ENCODE measurements around the gene FBLN2. TPM values are rescaled to one million over a fixed set of nuclear protein-coding genes. Genes with fewer than 3 reads are reported as not detected.

The FBLN2 gene
- total and polyA plus RNA-seq, 10 of the 15 experiments (the other 5 are each of a cell fraction or from before 2014, with no cell fraction given): 0.03 to 0.41 (median 0.12) TPM; not detected in 2

- no peak for TF ChIP-seq CTCF (IDR thresholded peaks at IDR 0.05 in 2 of 3, conservative IDR thresholded peaks at IDR 0.05 in 1 of 3; ENCODE audit: control insufficient read depth in 2 of 3, extremely low read depth in 1 of 3, insufficient read depth in 1 of 3, low read depth in 3 of 3, low read length in 3 of 3)
These were observed 12.5 kb upstream of the FBLN2 start (continued) for GRCh38 chr3:13536432-13536831.

GRCh38 chr3:13536832-13537231 lies 12.1 kb upstream of the FBLN2 start:
- no peaks in the 10 kb centered on the region for H3K36me3 ChIP-seq (ENCODE audit: control insufficient read depth in 2 of 2, insufficient read depth in 2 of 2, low read length in 1 of 2)
- WGBS (ENCODE audit: insufficient coverage, insufficient replicate concordance, low lambda C conversion rate, missing lambda C conversion rate): 27% methylated on average over 8 of the region's 8 CpGs
- no TSS peak for BruUV-seq (replicated peaks)
- TF ChIP-seq BRCA1 (IDR thresholded peaks at IDR 0.05; ENCODE audit: low read depth, low read length) (no peak), LARP7 (IDR thresholded peaks at IDR 0.05) (no peak), RAD21 (IDR thresholded peaks at IDR 0.05; ENCODE audit: insufficient read depth, low read depth, low read length) (no peak), ZZZ3 (IDR thresholded peaks at IDR 0.05; ENCODE audit: control insufficient read depth, insufficient read length, low read depth) (no peak), FOXM1 (IDR thresholded peaks at IDR 0.05; ENCODE audit: low read depth, low read length) (no peak)
- no peak overlapping the region for H3K27ac ChIP-seq (ENCODE audit: control insufficient read depth, insufficient read depth)
- H3K9ac ChIP-seq (ENCODE audit: control insufficient read depth, insufficient read depth, low read length): no peak overlapping the region
- no peak for DNase-seq (ENCODE audit: low read depth, low spot score)
- no peak overlapping the region for H3K4me3 ChIP-seq
- in situ Hi-C loops (cut with MboI): no loop called here
- ChIA-PET SMC1A (ENCODE audit: uncharacterized antibody, unreplicated experiment) (no interaction called here), CTCF (no interaction called here), POLR2A (no interaction called here), RAD21 (ENCODE audit: unreplicated experiment) (no interaction called here)
- no peaks in the 10 kb centered on the region; the same call in 2 of the 3 replicates for H3K9me3 ChIP-seq (replicated peaks; ENCODE audit: control insufficient read depth, insufficient read depth, low read length)
- intact Hi-C loops (cut with micrococcal nuclease; ENCODE audit: unreplicated experiment): no loop called here
- no peak overlapping the region for H3K4me2 ChIP-seq (ENCODE audit: control insufficient read depth, insufficient read depth)
- no peak for FAIRE-seq
- no peaks in the 10 kb centered on the region for H3K79me2 ChIP-seq (ENCODE audit: control insufficient read depth, insufficient read depth, low read length)
- H2AFZ ChIP-seq (ENCODE audit: control insufficient read depth, low read depth, low read length): no peak overlapping the region
- H3K27me3 ChIP-seq (replicated peaks in 1 of 2; ENCODE audit: control insufficient read depth in 2 of 2, insufficient read depth in 2 of 2, low read length in 1 of 2): peaks cover 0 to 4% of the 10 kb centered on the region in 2 experiments; a peak in 2 of 4 replicates
- no peaks in the 10 kb centered on the region for H4K20me1 ChIP-seq (ENCODE audit: control insufficient read depth, insufficient read depth)
- H3K4me1 ChIP-seq (ENCODE audit: control insufficient read depth, insufficient read depth, low read length): no peaks in the 10 kb centered on the region
- no peak for ATAC-seq

Data from GM12878 (cell line).